ENCODE data around the gene ADCY3.
A peak's percentile ranks its signal among the peaks of the same experiment; 100 is the strongest.

The ADCY3 gene

DNA sequence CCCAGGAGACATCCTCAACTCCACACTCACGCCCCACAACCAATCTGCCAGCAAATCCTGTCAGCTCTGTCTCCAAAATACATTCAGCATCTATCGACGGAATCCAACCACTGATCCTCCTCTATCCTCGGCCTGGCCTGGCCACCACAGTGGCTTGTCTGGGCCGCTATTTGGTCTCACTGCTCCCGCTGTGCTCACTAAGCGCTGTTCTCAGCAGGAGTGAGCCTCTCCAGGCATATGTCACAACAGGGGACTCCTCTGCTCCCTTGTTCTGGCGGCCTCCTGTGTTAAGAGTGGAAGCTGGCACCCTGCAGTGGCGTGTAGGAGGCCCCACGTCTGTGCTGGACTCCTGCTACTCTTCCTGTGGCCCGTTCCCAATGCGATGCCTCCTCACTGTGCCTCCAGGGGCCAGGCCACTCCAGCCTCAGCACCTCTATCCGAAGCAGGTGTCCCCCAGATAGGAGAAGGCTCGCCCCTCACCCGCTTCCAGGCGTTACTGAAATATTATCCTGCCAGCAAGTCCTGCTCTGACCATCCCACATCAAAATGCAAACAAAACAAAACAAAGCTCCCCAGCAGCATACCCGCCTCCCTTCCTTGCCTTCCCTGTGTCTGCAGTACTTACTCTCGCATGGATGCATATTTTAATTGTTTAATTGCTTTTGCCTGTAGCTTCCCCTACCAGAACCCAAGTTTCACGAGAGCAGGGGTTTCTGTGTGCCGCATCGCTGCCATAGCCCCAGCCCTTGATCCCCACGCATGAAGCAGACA is 86.9 kb downstream of the ADCY3 start:
- DNase-seq (ENCODE audit: extremely low read depth in 1 of 2, low read depth in 1 of 2), result no peak

DNA sequence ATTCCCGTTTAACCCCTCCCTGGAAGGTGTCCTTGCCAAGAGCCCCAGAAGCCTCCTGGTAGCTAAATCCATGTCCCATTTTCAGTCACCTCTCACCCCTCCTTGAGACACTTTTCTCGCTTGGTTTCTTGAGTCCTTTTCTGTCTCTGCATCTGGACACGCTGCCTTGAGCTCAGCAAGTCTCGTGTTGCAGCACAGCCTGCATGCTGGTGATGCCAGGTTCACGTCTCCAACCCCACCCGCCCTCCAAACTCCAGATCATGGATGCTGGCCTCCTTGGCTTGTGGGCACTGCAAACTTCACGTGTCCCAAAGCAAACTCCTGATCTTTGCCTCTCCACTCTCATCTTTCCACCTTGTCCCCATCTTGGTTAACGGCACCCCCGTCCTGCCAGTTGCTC is 87.5 kb downstream of the ADCY3 start:
- no peak for DNase-seq (ENCODE audit: extremely low read depth in 1 of 2, low read depth in 1 of 2)

DNA sequence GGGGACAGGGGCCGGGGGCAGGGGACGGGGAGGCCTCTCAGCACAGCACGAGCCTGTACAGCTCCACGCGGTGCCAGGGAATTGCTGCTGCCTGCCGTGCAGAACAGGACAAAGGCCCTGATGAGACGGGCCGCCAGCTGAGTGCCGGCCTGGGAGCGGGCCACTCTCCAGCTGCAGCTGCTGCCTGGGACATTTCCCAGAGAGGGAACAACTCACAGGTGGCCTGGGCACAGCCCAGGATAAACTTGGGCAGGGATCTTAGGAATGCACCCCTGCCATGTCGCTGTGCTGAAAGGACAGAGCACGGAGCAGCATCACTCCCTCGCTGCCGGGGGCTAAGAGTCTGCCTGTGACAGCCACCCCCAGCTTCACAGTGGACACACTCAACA is 88.0 kb downstream of the ADCY3 start:
- no peak for DNase-seq (ENCODE audit: extremely low read depth in 1 of 2, low read depth in 1 of 2)

DNA sequence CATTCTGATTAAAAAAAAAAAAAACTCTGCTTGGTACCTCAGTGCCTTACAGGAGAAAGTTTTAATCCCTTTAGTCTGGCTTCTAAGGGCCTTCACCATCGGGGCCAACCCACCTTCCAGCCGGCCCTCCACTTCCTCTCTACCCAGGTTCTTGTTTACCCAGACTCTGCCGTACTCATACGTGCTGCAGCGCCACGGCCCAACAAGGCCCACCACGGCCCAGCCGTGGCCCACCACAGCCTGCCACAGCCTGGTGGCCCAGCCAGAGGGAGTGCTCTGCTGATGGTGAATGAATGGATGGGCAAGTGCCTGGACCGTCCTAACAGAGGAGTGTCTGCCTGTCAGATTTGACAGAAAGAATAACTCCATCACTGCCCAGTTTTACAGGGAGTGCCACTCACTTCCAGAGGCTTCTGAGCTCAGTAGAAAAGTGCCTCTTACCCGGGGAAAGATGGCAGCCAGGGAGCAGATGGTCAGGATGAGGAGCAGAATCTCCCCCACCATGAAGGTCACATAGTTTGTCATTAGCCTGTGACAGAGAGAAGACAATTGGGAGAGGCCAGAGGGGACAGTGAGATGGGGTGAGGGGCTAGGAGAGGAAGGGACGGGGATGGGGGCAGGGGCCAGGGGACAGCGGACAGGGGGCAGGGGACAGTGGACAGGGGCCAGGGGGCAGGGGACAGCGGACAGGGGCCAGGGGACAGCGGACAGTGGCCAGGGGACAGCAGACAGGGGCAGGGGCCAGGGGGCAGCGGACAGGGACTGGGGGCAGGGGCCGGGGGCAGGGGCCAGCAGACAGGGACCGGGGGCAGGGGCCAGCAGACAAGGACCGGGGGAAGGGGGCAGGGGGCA is 88.6 kb downstream of the ADCY3 start:
- no peak for DNase-seq (ENCODE audit: extremely low read depth in 1 of 2, low read depth in 1 of 2)

DNA sequence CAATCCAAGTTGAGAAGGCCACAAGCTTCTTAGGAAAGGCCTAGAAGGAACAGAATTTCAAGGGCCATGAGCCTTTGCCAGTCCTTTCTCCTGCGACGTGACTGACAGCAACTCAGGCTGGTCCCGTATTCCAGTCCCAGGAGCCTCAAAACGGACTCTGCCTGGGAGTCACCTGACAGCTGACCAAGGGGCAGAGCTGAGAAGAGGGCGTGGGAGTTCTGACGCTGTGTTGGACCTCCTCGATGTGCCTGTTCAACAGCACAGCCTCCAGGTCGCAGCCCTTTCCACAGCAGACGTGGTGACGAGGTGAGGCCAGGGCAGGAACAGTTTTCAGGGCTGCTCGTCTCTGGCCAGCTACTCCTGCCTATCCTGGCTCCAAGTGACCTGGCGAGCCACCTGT is 89.3 kb downstream of the ADCY3 start:
- DNase-seq (ENCODE audit: extremely low read depth in 1 of 2, low read depth in 1 of 2), result no peak

DNA sequence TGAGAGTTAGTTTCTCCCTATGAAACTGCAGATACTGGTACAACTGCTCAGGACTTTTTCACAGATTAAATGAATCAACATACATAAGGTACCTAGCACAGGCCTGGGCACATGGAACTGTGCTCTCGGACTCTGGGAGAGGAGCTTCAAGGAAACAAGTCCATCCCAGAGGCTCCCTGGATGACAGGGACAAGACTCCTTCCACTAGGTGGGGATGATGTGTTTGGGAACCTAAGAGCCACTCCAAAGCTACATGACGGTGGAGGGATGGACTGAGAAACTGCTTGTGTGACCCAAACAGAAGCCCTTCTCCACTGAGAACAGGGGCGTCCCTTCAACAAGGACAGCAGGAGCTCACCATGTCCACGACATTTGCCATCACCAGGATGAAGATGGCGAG is 89.7 kb downstream of the ADCY3 start:
- no peak for DNase-seq (ENCODE audit: extremely low read depth in 1 of 2, low read depth in 1 of 2)

DNA sequence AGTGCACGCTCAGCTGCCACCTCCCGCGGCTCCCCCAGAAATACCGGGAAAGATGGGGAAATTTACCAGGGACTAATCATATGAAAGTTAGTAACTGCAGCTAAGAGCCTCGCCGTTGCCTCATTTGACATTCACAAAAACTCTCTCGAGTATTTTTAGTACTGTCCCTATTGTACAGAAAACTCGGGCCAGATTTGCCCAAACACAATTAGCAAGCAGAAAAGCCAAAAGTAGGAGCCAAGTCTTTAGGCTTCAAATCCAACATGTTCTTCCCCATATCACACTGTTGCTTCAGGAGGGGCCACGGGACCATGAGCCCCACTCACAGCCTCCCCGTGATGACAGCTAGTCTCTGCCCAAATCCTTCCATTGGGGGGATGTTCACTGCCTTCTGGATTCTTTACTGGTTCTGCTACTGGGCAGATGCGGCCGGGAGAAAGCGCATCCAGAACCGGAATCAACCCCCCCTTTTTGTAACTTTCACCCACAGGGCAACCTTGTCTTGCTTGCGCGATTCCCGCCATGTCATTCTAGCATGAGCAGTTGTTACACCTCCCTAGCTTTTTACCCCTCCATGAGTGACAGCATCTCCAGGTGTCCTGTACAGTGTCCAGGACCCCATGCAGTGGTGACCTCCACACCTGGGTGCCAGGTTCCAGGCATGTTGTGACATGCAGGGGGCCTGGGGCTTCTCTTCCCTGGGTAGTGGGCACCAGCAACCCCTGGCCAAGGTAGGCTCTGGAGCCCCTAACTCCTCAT is 91.6 kb downstream of the ADCY3 start:
- no peak for DNase-seq (ENCODE audit: extremely low read depth in 1 of 2, low read depth in 1 of 2)

DNA sequence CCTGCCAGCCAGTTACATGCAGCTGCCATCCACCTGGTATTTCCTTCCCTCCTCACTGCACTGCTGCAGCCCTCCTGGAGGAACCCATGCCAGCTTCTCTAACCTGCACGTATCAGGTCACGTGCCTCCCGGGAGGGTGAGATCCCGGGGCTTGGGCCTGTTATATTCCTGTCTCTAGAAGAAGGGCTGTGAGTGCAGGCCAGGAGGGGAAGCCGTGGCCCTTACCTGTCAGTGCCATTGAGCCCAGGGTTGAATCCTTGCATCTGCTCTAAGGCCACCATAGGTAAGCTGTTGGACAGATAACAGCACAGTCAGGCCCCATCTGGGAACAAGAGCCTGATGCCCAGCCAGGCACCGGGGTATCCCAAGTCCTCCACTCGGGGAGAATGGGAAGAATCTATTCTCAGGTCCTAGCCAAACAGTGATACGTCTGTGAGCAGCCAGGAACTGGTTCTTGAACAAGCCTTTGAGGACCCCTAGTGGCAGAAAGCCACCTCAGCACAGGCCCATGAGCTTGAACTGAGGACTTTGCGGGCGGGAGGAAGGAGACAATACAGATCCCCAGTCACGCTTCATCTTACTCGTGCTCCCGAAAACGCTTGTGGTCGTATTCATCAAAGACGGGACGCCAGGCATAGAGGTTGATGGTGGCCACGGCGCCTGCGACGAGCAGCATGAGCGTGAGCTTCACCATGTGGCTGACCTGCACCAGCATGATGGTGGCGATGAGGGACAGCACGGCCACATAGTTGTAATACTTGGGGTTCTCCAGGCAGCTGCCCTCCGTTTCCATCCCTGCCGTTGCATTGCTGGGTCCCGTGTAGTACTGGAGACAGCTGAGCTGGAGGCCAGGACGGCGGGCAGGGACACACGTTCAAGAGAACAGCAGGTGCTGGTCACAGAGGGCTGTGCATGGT is 92.5 kb downstream of the ADCY3 start:
- peak; percentile 26 to 59 for DNase-seq (ENCODE audit: extremely low read depth in 1 of 2, low read depth in 1 of 2)

DNA sequence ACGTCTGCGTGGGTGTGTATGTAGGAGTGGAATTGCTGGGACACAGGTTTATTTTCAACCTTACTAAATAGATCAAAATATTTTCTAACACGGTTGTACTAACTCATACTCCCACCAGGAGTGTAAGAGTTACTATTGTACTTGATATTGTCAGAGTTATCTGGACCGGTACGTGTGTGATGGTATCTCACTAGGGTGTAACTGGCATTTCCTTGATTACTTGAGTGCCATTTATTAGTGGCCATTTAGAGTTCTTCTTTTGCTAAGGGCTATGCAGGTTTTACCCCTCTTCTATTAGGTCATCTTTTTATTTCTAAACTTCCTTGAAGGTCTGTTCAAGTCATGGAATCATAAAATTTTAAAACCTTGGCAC is 93.3 kb downstream of the ADCY3 start:
- no peak for DNase-seq (ENCODE audit: extremely low read depth in 1 of 2, low read depth in 1 of 2)

DNA sequence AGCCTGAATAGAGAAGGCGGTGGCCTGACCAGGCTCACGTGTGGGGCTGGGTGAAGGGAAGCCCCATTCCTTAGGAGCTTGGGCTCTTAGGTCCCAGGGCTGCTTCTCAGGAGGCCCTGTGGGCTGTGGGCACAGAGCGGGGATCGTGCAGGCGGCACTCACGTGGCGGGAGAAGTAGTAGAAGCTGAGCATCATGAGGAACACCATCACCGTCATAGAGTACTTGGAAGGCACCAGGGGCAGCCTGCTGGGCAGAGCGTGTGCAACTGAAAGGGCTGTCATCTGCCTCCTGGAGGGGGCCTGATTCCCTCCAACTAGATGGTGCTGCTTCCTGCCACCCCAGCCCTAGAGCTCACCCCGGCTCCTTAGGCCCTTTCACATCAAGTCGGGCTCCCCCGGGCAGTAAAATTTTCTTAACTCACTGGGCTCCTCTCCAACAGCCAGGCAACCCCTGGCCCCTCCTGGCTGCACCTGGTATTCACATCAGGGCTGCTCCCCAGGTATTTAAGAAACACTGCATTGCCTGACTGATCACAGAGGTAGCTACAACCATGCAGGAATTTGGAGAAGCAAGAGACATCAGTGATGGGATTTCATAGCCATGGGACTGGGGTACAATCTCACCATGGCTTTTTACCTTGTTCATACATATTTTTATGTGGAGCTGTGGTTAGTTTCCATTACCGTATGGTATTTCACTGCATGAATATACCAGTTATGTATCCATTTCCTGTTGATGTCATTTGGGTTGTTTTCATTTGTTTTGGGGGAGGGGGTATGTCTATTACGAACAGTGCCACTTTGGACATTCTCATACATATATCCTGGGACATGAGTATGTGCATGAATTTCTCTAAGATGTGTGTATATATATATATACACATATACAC is 93.9 kb downstream of the ADCY3 start:
- no peak for DNase-seq (ENCODE audit: extremely low read depth in 1 of 2, low read depth in 1 of 2)

DNA sequence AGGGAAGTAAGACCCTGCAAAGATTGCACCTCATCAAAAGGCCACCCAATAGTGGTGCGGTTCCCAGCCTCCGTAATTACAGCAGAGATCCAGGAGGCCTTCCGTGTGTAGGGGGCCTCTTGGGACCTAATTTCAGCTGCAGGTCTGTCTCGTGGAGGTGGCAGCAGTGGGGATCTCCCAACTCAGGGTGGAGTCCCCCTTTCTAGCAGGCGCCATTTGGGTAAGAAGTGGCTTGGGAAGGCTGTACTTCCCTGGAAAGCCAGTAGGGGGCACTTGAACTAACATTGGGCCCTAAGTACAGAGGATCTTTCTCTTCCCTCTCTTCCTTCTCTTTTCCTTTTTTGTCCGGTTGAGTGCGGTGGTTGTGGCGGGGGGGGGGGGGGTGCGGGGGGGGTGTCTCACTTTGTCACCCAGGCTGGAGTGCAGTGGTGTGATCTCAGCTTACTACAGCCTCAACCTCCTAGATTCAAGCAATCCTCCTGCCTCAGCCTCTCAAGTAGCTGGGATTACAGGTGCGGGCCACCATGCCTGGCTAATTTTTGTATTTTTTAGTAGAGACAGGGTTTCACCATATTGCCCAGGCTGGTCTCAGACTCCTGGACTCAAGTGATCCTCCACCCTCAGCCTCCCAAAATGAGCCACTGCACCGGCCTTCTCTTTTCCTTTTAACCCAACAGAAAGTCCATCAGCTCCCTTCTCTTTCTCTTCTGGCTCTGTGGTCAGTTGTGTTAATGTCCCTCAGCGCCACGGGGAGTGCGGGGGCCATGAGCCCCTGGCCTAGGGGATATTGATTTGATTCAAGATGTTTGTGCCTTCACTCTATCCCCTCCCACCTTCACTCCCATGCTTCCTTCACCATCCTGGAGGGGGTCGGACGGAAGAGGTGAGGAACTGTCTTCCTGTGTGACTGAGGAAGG is 94.8 kb downstream of the ADCY3 start:
- DNase-seq (ENCODE audit: extremely low read depth in 1 of 2, low read depth in 1 of 2), result peak in 1 of 2 donors; percentile 14

DNA sequence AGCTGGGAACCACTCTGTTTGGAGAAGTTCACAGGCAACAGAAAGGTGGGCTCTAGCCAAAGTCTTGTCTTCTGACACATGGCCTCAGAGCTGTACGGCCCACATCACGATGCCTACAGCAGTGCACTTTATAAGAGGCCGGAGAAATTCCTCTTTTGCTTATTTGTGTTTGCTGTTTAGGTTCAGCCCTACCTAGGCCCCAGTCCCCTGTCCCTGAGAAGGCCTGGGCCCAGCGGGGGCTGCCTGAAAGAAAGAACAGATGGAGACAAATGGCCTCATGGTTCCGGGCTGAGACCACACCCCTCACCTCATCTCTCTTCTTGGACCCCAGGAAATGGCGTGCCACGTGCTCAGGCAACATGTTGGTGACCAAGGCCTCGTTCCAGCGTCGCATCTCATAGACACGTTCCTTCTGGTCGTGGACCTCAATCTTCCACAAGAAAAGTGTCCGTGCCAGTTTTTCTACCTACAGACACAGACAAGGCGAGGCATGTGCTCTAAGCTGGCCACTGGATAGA is 95.9 kb downstream of the ADCY3 start:
- no peak for DNase-seq (ENCODE audit: extremely low read depth in 1 of 2, low read depth in 1 of 2)

DNA sequence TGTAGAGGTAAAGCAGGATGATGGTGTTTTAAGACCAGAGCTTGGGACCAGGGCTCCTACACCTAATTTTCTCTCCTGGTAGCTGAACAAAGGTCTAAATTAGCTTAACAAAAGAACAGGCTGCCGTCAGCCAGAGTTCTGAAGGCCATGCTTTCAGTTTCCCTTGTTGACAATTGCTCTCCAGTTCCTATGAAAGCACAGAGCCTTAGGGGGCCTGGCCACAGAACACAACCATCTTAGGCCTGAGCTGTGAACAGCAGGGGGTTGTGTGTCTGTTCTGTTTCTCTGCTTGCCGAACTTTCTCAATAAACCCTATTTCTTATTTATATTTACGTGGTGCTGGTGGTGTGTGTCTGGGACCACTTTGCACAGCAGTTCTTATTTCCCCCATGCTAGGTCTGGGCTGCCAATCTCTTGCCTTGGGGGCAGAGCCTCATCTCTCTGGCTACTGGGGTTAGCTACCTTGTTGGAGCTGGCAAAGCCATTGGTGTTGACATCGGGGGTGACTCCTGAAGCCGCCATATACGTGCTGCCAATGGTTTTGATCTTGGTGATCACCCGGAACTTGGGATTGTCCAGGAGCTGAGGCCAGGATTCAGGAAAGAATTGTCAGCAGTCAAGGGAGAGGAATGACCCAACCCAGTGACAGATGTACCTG is 97.9 kb downstream of the ADCY3 start:
- no peak for DNase-seq (ENCODE audit: extremely low read depth in 1 of 2, low read depth in 1 of 2)

DNA sequence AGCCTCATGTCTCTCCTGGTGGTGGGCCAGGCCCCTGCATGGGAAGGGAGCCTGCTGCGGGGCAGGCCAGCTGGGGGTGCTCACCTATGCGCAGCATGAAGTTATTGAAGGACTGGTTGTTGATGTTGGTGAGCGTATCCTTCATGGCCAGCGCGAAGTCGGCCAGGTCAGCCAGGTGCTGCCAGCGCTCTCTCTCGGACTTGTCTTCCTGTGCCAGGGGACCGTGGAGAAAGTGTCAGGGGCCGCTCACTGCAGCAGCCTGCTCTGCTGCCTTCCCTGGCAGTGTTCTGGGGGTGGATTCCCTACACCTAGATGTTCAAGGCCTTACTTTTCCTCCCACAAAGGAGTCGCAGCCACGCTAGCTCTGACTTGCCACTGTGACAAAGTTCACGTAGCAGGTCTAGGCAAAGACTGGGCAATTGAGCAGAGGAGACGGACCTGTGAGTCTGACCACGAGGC is 98.6 kb downstream of the ADCY3 start:
- no peak for DNase-seq (ENCODE audit: extremely low read depth in 1 of 2, low read depth in 1 of 2)

DNA sequence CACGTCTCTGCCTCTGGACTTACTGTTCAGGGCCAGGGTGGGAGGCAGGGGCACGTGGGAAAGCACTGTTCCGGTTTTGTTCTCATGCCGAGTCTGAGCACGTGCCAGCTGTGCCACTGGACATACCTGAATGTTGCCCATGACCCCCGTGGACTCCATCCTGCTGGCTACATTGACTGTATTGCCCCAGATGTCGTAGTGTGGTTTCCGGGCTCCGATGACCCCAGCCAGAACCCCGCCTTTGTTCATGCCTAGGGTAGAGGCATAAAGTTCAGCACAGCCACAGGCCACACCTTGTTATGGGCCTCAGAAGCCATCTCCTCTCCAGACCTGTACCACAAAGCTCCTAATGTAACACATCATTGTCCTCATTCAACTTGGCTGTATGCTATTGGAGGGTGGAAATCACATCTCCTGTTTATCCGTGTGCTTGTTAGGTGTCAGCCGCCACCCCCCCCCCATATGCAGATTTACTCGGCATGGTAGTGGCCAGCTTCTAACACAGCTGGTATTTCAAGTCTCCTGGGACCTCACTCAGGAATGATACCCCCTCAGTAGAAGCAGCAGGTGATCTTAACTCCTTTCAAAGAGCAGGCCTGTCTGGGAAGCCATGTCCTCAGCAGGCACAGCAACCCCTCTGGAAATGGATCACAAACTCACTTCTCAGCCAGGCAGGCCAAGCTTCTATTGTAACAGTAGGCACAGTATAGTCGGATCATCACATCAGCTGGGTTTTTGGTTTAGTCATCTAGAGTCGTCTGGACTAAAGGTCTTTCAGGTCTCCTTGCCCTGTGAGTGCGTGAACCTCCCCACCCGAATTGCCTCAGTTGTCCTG is 99.2 kb downstream of the ADCY3 start:
- no peak for DNase-seq (ENCODE audit: extremely low read depth in 1 of 2, low read depth in 1 of 2)

DNA sequence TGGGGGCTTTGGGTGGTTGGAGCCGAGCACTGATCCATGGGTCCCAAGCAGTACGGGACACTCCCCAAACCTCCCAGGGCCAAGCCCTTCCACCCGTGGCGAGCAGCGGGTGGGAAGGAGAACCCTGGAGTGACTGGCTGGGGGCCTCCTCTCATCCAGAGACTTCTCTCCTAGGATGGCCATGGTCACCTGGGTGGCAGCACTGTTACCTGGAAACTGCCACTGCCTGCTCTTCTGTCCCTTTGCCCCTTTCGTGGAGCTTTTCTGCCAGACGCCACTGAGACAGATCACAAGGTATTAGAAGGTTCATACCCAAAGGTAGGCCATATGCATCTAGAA is 99.9 kb downstream of the ADCY3 start:
- no peak for DNase-seq (ENCODE audit: extremely low read depth in 1 of 2, low read depth in 1 of 2)

Data from stimulated activated CD8-positive, alpha-beta memory T cell treated with anti-CD3 and anti-CD28 coated beads, Interleukin-7, amount 100 ng/mL, for 48 hours (primary cell).